Esophagus squamous epithelium (tissue), 5 donors: ENCODE data around the gene HVCN1. TPM values are rescaled to one million over a fixed set of nuclear protein-coding genes. Genes with fewer than 3 reads are reported as not detected.

ENCODE experiments used
- DNase-seq: peaks from one replicate; lab custom pipeline; 2025; lab: John Stamatoyannopoulos, UW
- H3K27ac ChIP-seq, 4 donors: fragments of 200-600 bp; sonication (generic); one replicate each; pipeline ENCODE4 v1.5.1; 2016 to 2019; ENCODE audit warnings: mild to moderate bottlenecking in 1 of 4
- H3K27me3 ChIP-seq, 4 donors: fragments of 200-600 bp; sonication (generic); 1 replicate in 3 of 4; 2 replicates in 1 of 4; pipeline versions ENCODE4 v1.5.1 to v1.6.0; 2017 to 2021; ENCODE audit warnings: antibody characterized with exemption in 1 of 4
- H3K36me3 ChIP-seq, 3 donors: fragments of 200-600 bp; sonication (generic); one replicate each; pipeline ENCODE4 v1.5.1; 2016 to 2019
- H3K4me1 ChIP-seq, 3 donors: fragments of 200-600 bp; sonication (generic); one replicate each; pipeline ENCODE4 v1.5.1; 2017 to 2019
- H3K4me3 ChIP-seq, 4 donors: fragments of 200-600 bp; sonication (generic); 1 replicate in 3 of 4; 2 replicates in 1 of 4; pipeline ENCODE4 v1.5.1; 2016 to 2019; ENCODE audit warnings: mild to moderate bottlenecking in 2 of 4, moderate library complexity in 1 of 4
- H3K9me3 ChIP-seq, 3 donors: fragments of 200-600 bp; sonication (generic); one replicate each; pipeline ENCODE4 v1.5.1; 2016 to 2019
- POLR2A ChIP-seq, 4 donors: fragments of 450-650 bp; IDR thresholded peaks; one replicate each; pipeline ENCODE4 v1.6.1; 2017; ENCODE audit warnings: antibody characterized with exemption in 4 of 4, mild to moderate bottlenecking in 4 of 4, moderate library complexity in 3 of 4
- WGBS, 2 donors: methylation state at CpG; one replicate each; pipeline ENCODE4 v1.1.5; 2018; 5-methylcytosine and 5-hydroxymethylcytosine counted together
- intact Hi-C: fragments of 100-400 bp; cut with DNase I; formaldehyde crosslinking; loops from one replicate; pipeline ENCODE4 v1.15.0; 2022
- total RNA-seq, 4 donors: library from RNA; depleted of rRNA; stranded (reverse); fragments of >200 nt; gene quantifications; one replicate each; pipeline ENCODE4 v1.1.0, GENCODE V29; 2016
- TF ChIP-seq, protein P1 (sequence below), 6 experiments: fragments of 450-650 bp in 4 of 6; fragments of 200-600 bp in 2 of 6; sonication (generic) in 2 of 6; IDR thresholded peaks; one replicate each; pipeline ENCODE4 v1.5.1; 2016 to 2019; ENCODE audit warnings: antibody characterized with exemption in 6 of 6, mild to moderate bottlenecking in 4 of 6, moderate library complexity in 4 of 6
- donor health status: DM: yes; HTN: yes; CAD: no.

The HVCN1 gene
- total RNA-seq, 4 donors from 2014 or later: 1.0 to 5.7 (median 1.7) TPM

DNA sequence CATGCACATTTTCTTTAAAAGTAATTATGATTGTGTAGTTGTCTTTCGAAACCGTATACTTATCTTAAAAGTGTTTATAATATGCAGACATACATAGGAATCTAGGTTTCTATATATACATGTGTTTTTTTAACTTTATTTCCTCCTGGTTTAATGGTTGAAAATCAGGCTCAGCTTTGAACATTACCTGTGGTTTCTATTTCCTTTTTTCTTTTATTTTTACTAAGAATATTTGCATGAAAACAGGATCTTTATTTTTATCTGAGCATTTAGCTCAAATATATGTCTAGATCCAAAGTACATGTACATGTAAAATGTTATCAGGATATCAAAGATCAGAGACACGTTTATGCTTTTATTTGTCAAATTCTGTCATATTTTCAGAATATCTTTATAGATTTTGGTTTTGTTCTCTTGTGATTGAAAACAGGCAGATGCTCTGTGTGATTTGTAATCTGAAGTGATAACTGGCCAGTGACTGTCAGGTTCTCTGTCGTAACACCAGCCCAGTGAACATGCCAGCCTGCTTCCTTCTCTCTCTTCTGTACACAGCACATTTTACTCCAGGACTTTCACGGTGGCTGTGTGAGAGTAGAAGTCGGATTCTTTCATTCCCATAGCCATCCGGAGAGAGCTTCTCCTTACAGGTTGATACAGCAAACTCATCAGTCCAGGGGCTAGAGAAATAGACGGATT, 61.3 kb downstream of the HVCN1 start:
- intact Hi-C loops: loop anchor here (10.0 kb wide), 1 partner anchor 197 kb away; no protein-coding TSS in a partner anchor
- no peak for DNase-seq
- H3K27ac ChIP-seq: no peak overlapping the region
- WGBS, 2 donors: 78 to 84% methylated on average over 8 of the region's 8 CpGs
- H3K4me3 ChIP-seq: no peak overlapping the region
- H3K4me1 ChIP-seq: no peaks in the 10 kb centered on the region
- no peaks in the 10 kb centered on the region for H3K27me3 ChIP-seq
- H3K36me3 ChIP-seq: peaks cover 0 to 39% (median 0%) of the 10 kb centered on the region in 3 donors
- no peaks in the 10 kb centered on the region for H3K9me3 ChIP-seq
- TF ChIP-seq, protein P1, sequence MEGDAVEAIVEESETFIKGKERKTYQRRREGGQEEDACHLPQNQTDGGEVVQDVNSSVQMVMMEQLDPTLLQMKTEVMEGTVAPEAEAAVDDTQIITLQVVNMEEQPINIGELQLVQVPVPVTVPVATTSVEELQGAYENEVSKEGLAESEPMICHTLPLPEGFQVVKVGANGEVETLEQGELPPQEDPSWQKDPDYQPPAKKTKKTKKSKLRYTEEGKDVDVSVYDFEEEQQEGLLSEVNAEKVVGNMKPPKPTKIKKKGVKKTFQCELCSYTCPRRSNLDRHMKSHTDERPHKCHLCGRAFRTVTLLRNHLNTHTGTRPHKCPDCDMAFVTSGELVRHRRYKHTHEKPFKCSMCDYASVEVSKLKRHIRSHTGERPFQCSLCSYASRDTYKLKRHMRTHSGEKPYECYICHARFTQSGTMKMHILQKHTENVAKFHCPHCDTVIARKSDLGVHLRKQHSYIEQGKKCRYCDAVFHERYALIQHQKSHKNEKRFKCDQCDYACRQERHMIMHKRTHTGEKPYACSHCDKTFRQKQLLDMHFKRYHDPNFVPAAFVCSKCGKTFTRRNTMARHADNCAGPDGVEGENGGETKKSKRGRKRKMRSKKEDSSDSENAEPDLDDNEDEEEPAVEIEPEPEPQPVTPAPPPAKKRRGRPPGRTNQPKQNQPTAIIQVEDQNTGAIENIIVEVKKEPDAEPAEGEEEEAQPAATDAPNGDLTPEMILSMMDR (IDR thresholded peaks at IDR 0.05): no peak
- TF ChIP-seq POLR2A (IDR thresholded peaks at IDR 0.05): no peak

DNA sequence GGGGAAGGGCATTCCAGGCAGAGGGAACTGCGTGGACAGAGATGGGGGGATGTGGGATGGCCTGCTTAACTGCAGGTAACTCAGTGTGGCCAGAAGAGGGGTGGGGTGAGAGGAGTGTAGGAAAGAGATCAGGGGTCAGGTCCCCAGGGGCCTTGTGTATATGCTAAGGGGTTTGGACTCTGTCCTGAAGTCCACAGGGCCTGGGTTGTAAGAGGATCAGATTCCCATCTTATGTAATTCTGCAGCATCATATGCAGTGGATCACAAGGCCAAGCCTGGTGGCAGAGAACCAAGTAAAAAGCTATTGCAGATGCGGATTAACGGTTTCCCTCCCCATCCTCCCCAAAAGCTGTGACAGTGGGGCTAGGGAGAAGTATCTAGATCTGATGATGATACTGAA, 66.3 kb downstream of the HVCN1 start:
- H3K27ac ChIP-seq: no peak overlapping the region
- H3K27me3 ChIP-seq: no peaks in the 10 kb centered on the region
- 87 to 96% methylated on average over 3 of the region's 3 CpGs for WGBS, 2 donors
- H3K4me1 ChIP-seq: no peaks in the 10 kb centered on the region
- no peak for DNase-seq
- TF ChIP-seq, protein P1 (IDR thresholded peaks at IDR 0.05): no peak
- no peak for TF ChIP-seq POLR2A (IDR thresholded peaks at IDR 0.05)
- peaks cover 0 to 18% (median 0%) of the 10 kb centered on the region in 3 donors for H3K36me3 ChIP-seq
- H3K4me3 ChIP-seq: no peak overlapping the region
- no peaks in the 10 kb centered on the region for H3K9me3 ChIP-seq
- intact Hi-C loops: loop anchor here (10.0 kb wide), 1 partner anchor 202 kb away; no protein-coding TSS in a partner anchor

DNA sequence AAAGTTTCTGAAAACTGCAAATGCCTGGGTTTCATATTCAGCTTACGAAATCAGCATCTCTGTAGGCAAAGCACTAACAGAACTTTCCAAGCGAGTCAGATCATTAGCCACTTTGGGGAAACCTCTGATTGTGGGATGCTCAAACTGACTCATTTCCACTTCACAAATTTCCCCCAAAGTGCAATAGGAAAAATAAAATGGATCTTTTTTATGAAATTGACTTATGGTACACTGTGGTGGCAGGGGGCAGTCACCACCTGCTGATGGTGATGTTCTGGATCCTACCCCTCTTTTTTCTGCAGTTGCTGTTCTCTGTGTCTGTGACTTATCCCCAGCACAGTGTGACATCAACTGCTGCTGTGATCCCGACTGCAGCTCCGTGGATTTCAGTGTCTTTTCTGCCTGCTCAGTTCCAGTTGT, 69.4 kb downstream of the HVCN1 start:
- peaks cover 0 to 7% (median 5%) of the 10 kb centered on the region in 3 donors for H3K4me1 ChIP-seq
- DNase-seq: no peak
- 59 to 77% methylated on average over 4 of the region's 4 CpGs for WGBS, 2 donors
- H3K4me3 ChIP-seq: no peak overlapping the region
- no peaks in the 10 kb centered on the region for H3K9me3 ChIP-seq
- TF ChIP-seq POLR2A (IDR thresholded peaks at IDR 0.05): no peak
- TF ChIP-seq, protein P1 (IDR thresholded peaks at IDR 0.05): no peak
- H3K27me3 ChIP-seq: no peaks in the 10 kb centered on the region
- no peak overlapping the region for H3K27ac ChIP-seq
- intact Hi-C loops: no loop called here
- H3K36me3 ChIP-seq: peaks cover 0 to 6% (median 0%) of the 10 kb centered on the region in 3 donors

DNA sequence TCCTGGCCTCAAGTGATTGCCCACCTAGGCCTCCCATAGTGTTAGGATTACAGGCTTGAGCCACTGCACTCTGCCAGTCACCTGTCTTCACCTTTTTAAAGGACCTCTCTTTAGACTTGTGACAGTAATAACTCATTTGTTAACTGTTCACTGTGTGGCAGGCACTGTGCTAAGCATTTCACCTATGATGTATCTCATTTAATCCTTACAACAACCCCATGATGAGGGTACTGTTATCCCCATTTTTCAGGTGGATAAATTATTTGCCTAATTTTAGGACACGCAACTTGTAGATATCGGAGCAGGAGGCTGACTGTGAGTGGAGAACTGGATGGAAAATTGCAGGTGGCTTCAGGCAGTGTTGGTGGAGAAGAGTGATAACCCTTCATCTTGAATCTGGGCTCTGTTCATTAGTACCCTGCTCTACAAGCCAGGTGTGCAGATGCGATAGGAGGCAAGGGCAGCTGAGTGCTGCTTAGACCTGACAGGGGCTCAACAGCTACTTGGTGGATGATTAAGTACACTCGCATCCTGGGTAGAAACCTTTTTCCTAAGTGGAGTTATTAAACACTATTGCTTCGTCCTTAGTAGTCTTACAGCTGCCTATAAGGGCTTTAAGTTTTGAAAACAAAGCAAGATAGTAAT, 72.3 kb downstream of the HVCN1 start:
- no peak overlapping the region for H3K27ac ChIP-seq
- intact Hi-C loops: no loop called here
- H3K9me3 ChIP-seq: no peaks in the 10 kb centered on the region
- DNase-seq: no peak
- peaks cover 0 to 15% (median 8%) of the 10 kb centered on the region in 3 donors for H3K4me1 ChIP-seq
- TF ChIP-seq, protein P1 (IDR thresholded peaks at IDR 0.05): no peak
- no peak for TF ChIP-seq POLR2A (IDR thresholded peaks at IDR 0.05)
- H3K4me3 ChIP-seq: no peak overlapping the region
- WGBS, 2 donors: 92 to 94% methylated on average over 5 of the region's 5 CpGs
- no peaks in the 10 kb centered on the region for H3K27me3 ChIP-seq
- H3K36me3 ChIP-seq: no peaks in the 10 kb centered on the region

DNA sequence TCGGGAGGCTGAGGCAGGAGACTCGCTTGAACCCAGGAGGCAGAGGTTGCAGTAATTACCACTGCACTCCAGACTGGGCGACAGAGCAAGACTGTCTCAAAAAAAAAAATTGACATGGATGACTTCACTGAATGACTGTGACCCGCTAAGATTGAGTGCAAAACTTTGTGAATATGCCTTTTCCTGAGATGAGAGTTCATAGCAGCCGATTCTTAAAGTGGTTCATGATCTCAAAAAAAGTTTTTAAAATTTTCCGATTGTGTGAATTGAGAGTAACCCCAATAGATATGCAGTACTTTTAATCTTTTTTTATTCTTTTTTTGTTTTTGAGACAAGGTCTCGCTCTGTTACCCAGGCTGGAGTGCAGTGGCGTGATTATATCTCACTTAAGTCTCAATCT, 73.7 kb downstream of the HVCN1 start:
- Histone ChIP-seq H3K27ac (no peak overlapping the region), H3K9me3 (no peaks in the 10 kb centered on the region), H3K4me3 (no peak overlapping the region), H3K4me1 (peaks cover 0 to 15% (median 8%) of the 10 kb centered on the region in 3 donors), H3K36me3 (no peaks in the 10 kb centered on the region), H3K27me3 (no peaks in the 10 kb centered on the region)
- TF ChIP-seq POLR2A (IDR thresholded peaks at IDR 0.05): no peak
- TF ChIP-seq, protein P1 (IDR thresholded peaks at IDR 0.05): no peak
- intact Hi-C loops: no loop called here
- WGBS, 2 donors: 73 to 83% methylated on average over 8 of the region's 8 CpGs
- DNase-seq: no peak
